ENCODE measurements around the gene IDH3G.

The IDH3G gene

DNA sequence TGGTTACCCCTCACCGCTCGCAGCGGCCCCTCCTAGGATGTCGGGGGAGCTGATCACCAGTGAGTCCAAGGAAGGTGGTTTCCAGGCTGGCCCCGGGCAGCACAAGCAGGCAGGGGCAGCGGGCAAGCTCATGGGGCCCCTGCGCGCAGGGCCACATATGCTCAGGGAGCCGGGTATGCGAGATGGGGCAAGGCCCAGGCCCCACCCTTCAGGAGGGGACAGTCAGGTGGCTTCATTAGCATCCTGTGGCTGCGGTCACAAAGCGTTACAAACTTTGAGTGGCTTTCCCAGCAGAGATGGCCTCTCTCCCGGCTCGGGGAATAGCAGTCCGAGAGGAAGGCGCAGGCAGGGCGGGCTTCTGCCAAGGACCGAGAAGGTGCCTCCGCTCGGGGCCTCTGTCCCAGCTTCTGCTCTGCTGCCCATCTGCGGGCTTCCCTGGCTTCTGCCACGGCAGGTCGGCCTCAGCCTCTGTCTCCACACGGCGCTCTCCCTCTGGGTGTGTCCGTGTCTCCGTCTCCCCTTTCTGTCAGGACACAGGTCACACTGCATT, 56.0 kb downstream of the IDH3G start:
- TF ChIP-seq, protein P1, sequence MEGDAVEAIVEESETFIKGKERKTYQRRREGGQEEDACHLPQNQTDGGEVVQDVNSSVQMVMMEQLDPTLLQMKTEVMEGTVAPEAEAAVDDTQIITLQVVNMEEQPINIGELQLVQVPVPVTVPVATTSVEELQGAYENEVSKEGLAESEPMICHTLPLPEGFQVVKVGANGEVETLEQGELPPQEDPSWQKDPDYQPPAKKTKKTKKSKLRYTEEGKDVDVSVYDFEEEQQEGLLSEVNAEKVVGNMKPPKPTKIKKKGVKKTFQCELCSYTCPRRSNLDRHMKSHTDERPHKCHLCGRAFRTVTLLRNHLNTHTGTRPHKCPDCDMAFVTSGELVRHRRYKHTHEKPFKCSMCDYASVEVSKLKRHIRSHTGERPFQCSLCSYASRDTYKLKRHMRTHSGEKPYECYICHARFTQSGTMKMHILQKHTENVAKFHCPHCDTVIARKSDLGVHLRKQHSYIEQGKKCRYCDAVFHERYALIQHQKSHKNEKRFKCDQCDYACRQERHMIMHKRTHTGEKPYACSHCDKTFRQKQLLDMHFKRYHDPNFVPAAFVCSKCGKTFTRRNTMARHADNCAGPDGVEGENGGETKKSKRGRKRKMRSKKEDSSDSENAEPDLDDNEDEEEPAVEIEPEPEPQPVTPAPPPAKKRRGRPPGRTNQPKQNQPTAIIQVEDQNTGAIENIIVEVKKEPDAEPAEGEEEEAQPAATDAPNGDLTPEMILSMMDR (IDR thresholded peaks at IDR 0.05; ENCODE audit: low read depth, low read length, missing control alignments), result no peak
- Histone ChIP-seq H3K4me3 (ENCODE audit: low read depth, low read length) (no peak overlapping the region), H3K27me3 (replicated peaks) (no peaks in the 10 kb centered on the region), H3K27ac (no peak overlapping the region), H3K36me3 (replicated peaks) (no peaks in the 10 kb centered on the region)
- DNase-seq, result no peak
- in situ Hi-C loops (cut with HindIII; ENCODE audit: low pct_ligation_motif_present, low sequenced_read_pairs), result no loop called here

DNA sequence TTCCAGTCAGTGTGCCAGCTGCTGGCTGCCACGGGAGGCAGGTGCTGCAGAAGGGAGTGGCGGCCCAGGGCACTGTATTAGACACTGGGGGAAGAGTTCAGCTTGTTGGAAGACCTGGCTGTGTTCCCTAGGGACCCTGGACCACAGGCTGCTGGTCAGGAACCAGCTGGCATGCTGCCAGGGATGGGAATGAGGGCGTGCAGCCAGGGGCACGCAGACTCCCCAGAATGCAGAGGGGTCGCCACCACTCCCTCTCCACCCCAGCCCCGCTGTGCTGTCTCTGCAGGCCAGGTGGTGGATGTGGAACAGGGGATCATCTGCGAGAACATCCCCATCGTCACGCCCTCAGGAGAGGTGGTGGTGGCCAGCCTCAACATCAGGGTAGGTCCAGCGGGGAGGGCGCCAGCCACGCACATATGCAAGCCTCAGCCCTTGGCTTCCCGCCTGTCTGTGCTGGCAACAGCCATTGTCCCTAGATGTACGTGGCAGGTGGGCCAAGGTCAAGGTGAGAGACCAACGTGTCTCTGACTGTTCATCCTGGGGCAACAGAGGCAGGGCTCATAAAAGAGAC, 57.2 kb downstream of the IDH3G start:
- no peaks in the 10 kb centered on the region for H3K27me3 ChIP-seq (replicated peaks)
- in situ Hi-C loops (cut with HindIII; ENCODE audit: low pct_ligation_motif_present, low sequenced_read_pairs), result no loop called here
- H3K27ac ChIP-seq, result no peak overlapping the region
- no peak overlapping the region for H3K4me3 ChIP-seq (ENCODE audit: low read depth, low read length)
- H3K36me3 ChIP-seq (replicated peaks), result no peaks in the 10 kb centered on the region
- no peak for DNase-seq
- TF ChIP-seq, protein P1 (IDR thresholded peaks at IDR 0.05; ENCODE audit: low read depth, low read length, missing control alignments), result no peak

DNA sequence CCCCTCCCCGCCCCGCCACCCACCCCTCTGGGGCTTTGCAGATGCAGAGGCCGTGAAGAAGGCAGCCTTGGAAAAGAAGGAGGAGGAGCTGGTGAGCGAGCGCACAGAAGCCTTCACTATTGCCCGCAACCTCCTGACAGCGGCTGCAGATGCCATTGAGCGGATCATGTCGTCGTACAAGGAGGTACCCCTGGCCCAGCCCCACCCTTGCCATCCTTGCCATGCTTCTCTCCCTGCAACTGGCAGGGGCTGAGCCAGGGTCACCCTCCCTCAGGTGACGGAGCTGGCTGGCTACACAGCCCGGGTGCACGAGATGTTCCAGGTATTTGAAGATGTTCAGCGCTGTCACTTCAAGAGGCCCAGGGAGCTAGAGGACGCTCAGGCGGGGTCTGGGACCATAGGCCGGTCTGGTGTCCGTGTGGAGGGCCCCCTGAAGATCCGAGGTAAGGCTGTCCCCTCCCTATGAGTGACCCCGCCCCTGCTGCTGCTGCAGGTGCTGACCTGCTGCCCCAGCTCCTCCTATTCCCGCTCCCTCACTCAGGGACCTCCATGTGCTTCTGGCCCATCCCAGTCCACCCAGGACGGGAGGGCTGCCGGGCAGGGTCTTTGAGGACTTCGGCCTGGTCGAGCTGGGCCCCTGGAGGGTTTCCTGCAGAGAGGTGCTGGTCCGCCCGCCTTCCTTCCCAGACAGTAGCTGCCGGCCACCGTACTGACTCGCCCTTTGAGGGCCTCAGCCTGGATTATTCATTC, 57.9 kb downstream of the IDH3G start:
- in situ Hi-C loops (cut with HindIII; ENCODE audit: low pct_ligation_motif_present, low sequenced_read_pairs), result no loop called here
- DNase-seq, result no peak
- TF ChIP-seq, protein P1 (IDR thresholded peaks at IDR 0.05; ENCODE audit: low read depth, low read length, missing control alignments), result no peak
- no peaks in the 10 kb centered on the region for H3K36me3 ChIP-seq (replicated peaks)
- no peak overlapping the region for H3K4me3 ChIP-seq (ENCODE audit: low read depth, low read length)
- no peaks in the 10 kb centered on the region for H3K27me3 ChIP-seq (replicated peaks)
- no peak overlapping the region for H3K27ac ChIP-seq

All from brain microvascular endothelial cell (primary cell).